Colonic mucosa (tissue), 4 donors: ENCODE data around the gene BTBD6. TPM values are rescaled to one million over a fixed set of nuclear protein-coding genes. Genes with fewer than 3 reads are reported as not detected.

ENCODE experiments used
- DNase-seq: peaks from one replicate; pipeline ENCODE4 v3.0.0-alpha.2; 2020
- H3K27ac ChIP-seq: fragments of 200-600 bp; one replicate; pipeline ENCODE4 v1.8.0; 2021
- H3K27me3 ChIP-seq: fragments of 200-600 bp; one replicate; pipeline ENCODE4 v1.8.0; 2021
- H3K36me3 ChIP-seq: fragments of 200-600 bp; one replicate; pipeline ENCODE4 v1.8.0; 2021
- H3K4me1 ChIP-seq: fragments of 200-600 bp; one replicate; pipeline ENCODE4 v1.8.0; 2021; ENCODE audit warnings: mild to moderate bottlenecking
- H3K4me3 ChIP-seq: fragments of 200-600 bp; one replicate; pipeline ENCODE4 v1.8.0; 2021
- H3K9ac ChIP-seq, 2 donors: one replicate each; pipeline ENCODE4 v1.7.0; 2013; ENCODE audit warnings: control low read depth in 2 of 2, low read depth in 2 of 2, low read length in 2 of 2
- H3K9me3 ChIP-seq: fragments of 200-600 bp; one replicate; pipeline ENCODE4 v1.8.0; 2021
- intact Hi-C: fragments of 100-400 bp; cut with DNase I; formaldehyde crosslinking; loops from one replicate; pipeline ENCODE4 v1.14.1; 2022
- total RNA-seq, 2 donors: library from RNA; stranded (reverse); fragmentation: NEBNext Ultra II Directional in 1 of 2; extraction: Animal tissue kit (Norgen Biotek cat#: 25700) in 1 of 2; gene quantifications; one replicate each; pipeline ENCODE4 v1.2.1, GENCODE V29; 2021
- TF ChIP-seq, protein P1 (sequence below): fragments of 200-600 bp; IDR thresholded peaks from one replicate; pipeline ENCODE4 v1.8.0; 2022; ENCODE audit warnings: antibody characterized with exemption, mild to moderate bottlenecking
- donor health status: healthy.
- donor health status: DM: no; HTN: no; CAD: no.
- donor health status: DM: no; HTN: no; CAD: no.

BTBD6 gene
- total RNA-seq, 2 donors from 2014 or later: 56.9 to 66.0 TPM

DNA sequence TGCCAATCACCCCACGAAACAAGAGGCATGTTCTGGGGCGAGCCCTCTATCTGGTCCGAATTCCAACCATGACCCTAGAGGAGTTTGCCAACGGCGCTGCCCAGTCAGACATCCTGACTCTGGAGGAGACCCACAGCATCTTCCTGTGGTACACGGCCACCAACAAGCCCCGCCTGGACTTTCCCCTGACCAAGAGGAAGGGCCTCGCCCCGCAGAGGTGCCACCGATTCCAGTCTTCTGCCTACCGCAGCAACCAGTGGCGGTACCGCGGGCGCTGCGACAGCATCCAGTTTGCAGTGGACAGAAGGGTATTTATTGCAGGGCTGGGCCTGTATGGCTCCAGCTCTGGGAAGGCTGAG lies 1.7 kb downstream of the BTBD6 start:
- intact Hi-C loops: loop anchor here (10.0 kb wide), 1 partner anchor 165 kb away; no protein-coding TSS in a partner anchor
- Histone ChIP-seq H3K27me3 (no peaks in the 10 kb centered on the region), H3K36me3 (peaks cover 7% of the 10 kb centered on the region), H3K4me1 (peaks cover 11% of the 10 kb centered on the region), H3K9ac (no peak overlapping the region), H3K9me3 (no peaks in the 10 kb centered on the region), H3K4me3 (no peak overlapping the region), H3K27ac (no peak overlapping the region)
- TF ChIP-seq, protein P1, sequence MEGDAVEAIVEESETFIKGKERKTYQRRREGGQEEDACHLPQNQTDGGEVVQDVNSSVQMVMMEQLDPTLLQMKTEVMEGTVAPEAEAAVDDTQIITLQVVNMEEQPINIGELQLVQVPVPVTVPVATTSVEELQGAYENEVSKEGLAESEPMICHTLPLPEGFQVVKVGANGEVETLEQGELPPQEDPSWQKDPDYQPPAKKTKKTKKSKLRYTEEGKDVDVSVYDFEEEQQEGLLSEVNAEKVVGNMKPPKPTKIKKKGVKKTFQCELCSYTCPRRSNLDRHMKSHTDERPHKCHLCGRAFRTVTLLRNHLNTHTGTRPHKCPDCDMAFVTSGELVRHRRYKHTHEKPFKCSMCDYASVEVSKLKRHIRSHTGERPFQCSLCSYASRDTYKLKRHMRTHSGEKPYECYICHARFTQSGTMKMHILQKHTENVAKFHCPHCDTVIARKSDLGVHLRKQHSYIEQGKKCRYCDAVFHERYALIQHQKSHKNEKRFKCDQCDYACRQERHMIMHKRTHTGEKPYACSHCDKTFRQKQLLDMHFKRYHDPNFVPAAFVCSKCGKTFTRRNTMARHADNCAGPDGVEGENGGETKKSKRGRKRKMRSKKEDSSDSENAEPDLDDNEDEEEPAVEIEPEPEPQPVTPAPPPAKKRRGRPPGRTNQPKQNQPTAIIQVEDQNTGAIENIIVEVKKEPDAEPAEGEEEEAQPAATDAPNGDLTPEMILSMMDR: no peak
- no peak for DNase-seq

DNA sequence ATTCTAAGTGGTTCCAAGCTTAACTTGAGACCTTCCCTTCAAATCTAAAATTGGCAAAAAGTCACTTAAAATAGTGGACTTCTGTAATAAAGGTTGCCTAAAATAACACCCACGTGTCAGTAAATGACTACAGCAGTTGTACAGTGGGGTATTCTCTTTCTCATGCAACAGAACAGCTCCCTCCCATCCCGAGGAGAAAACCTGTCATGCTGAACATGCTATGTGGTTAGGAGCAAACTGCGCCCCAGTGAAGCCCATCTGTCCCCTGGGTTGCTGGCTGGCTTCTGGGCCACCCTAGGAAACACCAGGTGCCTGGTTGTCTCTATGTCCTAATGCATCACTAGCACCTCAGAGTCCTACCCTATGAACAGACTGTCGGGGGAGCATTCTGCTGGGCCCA lies 2.7 kb downstream of the BTBD6 start:
- TF ChIP-seq, protein P1: no peak
- intact Hi-C loops: loop anchor here (10.0 kb wide), 1 partner anchor 166 kb away; no protein-coding TSS in a partner anchor
- no peak overlapping the region for H3K9ac ChIP-seq
- H3K9me3 ChIP-seq: no peaks in the 10 kb centered on the region
- H3K36me3 ChIP-seq: peaks cover 7% of the 10 kb centered on the region
- DNase-seq: no peak
- no peak overlapping the region for H3K27ac ChIP-seq
- peaks cover 11% of the 10 kb centered on the region for H3K4me1 ChIP-seq
- no peaks in the 10 kb centered on the region for H3K27me3 ChIP-seq
- H3K4me3 ChIP-seq: no peak overlapping the region

DNA sequence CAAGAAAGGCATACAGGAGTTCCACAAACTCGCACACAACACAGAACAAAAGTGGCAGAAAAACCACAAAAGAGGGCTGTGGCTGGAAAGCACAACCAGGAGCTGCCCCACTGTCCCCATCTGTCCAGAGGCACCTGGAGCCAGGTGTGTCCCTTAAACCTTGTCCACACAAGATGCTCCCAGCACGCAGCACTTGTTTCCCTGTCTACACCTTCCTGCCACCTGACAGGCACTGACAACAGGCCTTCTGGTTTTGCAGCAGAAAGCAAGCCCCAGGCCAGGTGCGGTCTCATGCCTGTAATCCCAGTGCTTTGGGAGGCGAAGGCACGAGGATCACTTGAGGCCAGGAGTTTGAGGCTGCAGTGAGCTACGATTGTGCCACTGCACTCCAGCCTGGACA lies 3.6 kb downstream of the BTBD6 start:
- Histone ChIP-seq H3K4me3 (no peak overlapping the region), H3K9me3 (no peaks in the 10 kb centered on the region), H3K9ac (no peak overlapping the region), H3K4me1 (peaks cover 11% of the 10 kb centered on the region), H3K27ac (no peak overlapping the region), H3K36me3 (peaks cover 7% of the 10 kb centered on the region), H3K27me3 (no peaks in the 10 kb centered on the region)
- TF ChIP-seq, protein P1: no peak
- DNase-seq: no peak
- intact Hi-C loops: loop anchor here (10.0 kb wide), 1 partner anchor 167 kb away; no protein-coding TSS in a partner anchor

DNA sequence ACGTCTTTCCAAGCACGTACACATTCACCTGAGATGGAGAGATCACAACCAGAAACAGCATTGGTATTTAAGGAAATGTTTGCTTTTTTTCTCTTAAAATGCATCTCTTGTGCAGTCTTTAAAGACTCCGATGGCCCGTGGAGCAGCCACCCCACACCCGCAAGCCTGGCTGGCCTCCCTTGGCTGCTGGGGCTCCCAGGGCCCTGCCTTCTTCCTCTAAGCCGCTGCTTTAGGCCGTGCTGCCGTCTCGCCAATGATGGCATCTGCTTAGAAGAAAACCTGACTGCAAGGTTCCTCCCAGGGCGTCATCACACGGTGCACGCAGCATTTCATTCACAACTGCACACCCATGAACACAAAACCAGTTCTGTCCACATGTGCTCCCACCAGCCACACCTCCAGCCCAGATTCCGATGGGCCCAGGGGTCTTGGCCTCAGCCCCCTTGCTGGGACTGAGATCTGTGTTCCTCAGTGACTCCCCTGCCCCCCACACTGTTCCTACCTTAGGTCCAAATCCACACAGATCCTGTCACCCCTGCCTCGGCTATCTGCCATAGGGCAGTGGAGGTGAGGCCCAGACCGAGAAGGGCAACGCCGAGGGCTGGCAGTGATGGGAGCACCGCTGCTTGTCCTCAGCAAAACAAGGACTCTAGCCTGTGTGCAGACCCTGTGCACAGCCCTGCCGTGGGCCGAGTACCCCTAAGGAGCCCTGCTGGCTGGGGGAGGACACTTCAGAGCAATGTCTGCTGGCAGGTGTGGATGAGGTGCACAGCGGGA lies 4.4 kb downstream of the BTBD6 start:
- Histone ChIP-seq H3K9me3 (no peaks in the 10 kb centered on the region), H3K27me3 (no peaks in the 10 kb centered on the region), H3K27ac (no peak overlapping the region), H3K36me3 (peaks cover 7% of the 10 kb centered on the region), H3K9ac (no peak overlapping the region), H3K4me3 (no peak overlapping the region), H3K4me1 (peaks cover 3% of the 10 kb centered on the region)
- TF ChIP-seq, protein P1: no peak
- intact Hi-C loops: loop anchor here (10.0 kb wide), 1 partner anchor 168 kb away; no protein-coding TSS in a partner anchor
- no peak for DNase-seq

DNA sequence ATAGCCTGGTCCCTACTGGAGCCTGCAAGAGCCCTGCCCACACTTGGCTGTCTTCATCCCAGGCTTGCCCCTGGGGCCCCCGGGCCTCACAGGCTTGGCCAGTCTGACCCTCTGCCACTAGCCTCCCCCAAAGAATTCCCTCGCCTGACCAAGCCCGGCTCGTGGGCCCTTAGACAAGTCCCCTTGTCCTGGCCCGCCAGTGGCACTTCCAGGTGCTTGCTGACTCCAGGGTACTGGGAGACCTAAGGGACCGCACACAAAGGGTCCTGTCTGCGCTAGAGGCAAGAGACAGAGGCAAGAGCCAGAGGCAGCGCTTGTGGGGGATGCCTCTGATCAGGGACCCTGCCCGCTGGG lies 5.0 kb downstream of the BTBD6 start:
- no peaks in the 10 kb centered on the region for H3K9me3 ChIP-seq
- no peak for DNase-seq
- H3K36me3 ChIP-seq: peaks cover 7% of the 10 kb centered on the region
- TF ChIP-seq, protein P1: no peak
- no peak overlapping the region for H3K9ac ChIP-seq
- H3K27me3 ChIP-seq: no peaks in the 10 kb centered on the region
- no peaks in the 10 kb centered on the region for H3K4me1 ChIP-seq
- H3K27ac ChIP-seq: no peak overlapping the region
- intact Hi-C loops: loop anchor here (10.0 kb wide), 1 partner anchor 169 kb away; no protein-coding TSS in a partner anchor
- H3K4me3 ChIP-seq: no peak overlapping the region
